HG03575 (cell line): ENCODE data around the gene KIZ.

ENCODE experiments used
- ATAC-seq: cut with Tn5 transposase; IDR thresholded peaks from one replicate; pipeline ENCODE4 v1.9.1; 2021; ENCODE audit not compliant: unreplicated experiment, insufficient number of reproducible peaks, low FRiP score; ENCODE audit errors: extremely low read depth

Gene KIZ

DNA sequence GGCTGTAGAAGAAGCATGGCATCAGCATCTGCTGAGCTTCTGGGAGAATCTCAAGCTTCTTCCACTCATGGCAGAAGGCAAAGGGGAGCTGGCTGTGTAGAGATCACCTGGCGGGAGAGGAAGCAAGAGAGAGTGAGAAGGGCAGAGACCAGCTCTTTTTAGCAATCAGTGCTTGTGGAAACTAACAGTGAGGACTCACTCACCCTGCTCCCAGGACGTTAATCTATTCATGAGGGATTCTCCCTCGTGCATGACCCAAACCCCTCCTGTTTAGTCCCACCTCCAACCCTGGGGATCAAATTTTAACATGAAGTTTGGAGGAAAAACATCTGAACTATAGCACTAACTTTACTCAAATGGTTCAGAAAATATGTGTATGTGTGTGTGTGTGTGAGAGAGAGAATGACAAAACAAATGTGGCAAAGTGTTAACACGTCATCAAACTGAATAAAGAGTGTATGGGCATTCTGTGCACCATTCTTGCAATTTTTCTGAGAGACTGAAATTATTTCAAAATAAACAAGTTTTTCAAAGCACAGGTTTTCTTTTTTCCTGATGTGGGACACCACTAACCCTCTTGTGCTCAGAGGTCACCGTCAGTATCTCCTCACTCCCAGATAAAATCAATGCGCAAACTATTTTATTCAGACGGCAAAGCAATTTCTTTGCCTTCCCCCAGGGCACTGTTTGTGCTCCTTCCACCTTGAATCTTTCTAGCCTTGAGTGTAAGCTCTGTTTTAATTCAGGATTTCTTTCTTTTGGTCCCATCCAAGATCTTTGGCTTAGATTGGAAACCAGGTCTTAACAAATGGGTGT lies 154.0 kb downstream of the KIZ start:
- no peak for ATAC-seq

DNA sequence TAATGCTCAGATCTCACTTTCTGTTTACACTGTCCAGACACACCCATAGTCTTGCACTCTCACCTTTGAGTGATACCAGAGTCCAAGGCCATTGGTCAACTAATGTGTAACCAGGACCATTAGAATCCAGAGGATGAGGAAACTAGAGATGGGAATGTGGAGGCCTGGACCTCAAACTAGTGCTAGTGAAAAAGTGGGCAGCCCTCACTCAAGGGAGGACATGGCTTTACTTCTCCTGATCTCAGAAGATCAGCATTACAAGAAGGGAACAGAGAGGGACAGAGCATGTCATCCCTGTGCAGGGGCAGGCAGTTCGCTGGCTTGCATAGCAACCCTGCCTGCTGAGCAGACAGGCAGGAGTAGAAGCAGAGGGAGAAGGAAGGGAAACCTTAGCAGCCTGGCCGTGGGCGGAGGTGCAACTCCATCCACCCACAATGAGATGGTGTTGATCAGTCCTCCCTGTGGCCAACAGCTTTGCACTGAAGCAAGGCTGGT lies 154.7 kb downstream of the KIZ start:
- ATAC-seq, result no peak

DNA sequence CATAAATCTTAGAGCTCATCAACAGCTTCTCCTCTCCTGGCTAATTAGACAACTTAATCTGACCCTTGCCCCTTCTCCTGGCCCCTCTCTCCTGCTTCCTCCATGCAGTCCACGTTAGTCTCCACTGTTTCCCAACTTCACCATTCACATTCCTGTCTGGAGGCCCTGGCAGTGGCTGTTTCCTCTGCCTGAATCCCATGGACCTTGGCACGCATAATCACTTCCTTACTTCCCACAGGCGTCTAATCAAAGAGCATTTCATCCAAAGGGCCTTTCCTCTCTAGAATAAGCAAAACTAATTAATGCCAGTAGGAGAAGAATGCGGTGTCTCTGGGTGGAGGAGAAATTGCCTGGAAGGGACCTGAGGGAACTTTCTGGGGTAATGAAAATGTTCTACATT lies 160.9 kb downstream of the KIZ start:
- ATAC-seq, result no peak

DNA sequence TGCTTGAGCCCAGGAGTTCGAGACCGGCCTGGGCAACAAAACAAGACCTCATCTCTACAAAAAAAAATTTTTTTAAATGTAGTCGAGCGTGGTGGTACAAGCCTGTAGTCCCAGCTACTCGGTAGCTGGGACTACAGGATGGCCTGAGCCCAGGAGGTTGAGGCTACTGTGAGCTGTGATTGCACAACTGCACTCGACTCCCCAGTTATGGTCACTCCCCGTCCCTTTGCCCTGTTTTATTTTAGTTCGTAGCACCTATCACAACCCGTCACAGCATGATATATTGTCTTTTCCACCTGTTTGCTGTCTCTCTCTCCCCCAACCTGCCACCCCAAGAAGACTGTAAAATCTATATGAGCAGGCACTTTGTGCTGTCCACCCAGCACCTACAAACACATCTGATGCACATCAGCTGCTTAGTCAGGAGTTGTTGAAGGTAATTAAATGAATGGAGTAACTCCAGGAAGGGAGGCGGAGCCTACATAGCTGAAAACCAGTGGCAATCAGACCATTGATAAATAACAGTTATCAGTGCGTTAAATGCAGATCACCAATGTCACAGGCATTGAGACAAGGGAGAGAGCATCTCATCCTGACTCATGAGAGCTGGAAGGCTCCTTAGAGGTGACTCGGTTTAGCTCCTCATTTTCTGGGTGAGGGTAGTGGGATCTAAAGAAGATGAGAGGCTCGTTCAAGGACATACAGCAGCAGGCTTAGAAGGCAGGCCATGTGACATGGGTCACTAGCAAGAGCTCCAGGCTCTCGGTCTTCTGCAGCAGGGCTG lies 162.9 kb downstream of the KIZ start:
- ATAC-seq, result no peak

GRCh38 chr20:21289651-21290050 lies 163.8 kb downstream of the KIZ start:
- ATAC-seq, result no peak

- ATAC-seq, result no peak
Measured at GRCh38 chr20:21291026-21291425, 165.1 kb downstream of the KIZ start.

GRCh38 chr20:21294755-21295154 lies 168.9 kb downstream of the KIZ start:
- no peak for ATAC-seq
